GM21825 (cell line): ENCODE results near the gene TYSND1.
"Not testable (repeated sequence)": the region's sequence is repeated elsewhere in the genome, so short reads cannot be mapped to it uniquely, and the experiment has no call there.

Experiments
- ATAC-seq: cut with Tn5 transposase; IDR thresholded peaks from one replicate; pipeline ENCODE4 v1.9.1; 2021; ENCODE audit warnings: mild to moderate bottlenecking, moderate library complexity; ENCODE audit not compliant: unreplicated experiment

The TYSND1 gene

DNA sequence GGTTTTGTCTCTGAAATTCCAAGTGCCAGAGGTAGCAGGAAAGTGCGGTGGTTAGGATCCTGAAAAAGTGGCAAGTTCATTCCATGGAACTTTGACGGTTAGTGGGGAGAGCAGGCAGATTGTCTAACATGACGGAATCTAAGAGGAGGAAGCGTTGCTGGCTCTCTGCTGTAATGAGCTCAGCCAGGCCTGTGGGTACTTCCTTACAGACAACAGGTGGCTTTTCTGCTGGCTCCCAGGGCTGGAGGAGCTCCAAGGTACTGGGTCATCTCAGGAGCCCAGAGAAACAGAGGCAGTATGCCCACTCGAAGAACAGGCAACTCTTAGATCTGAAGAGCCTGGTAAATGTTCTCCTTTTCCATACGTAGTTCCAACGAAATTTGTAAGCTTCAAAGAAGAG, 10.8 kb downstream of the TYSND1 start:
- ATAC-seq = no peak

- ATAC-seq = no peak
Observed at GRCh38 chr10:70135046-70135445, 11.5 kb downstream of the TYSND1 start.

- ATAC-seq = peak; percentile 56
Observed at GRCh38 chr10:70132098-70133029, 14.1 kb downstream of the TYSND1 start, which contains the start of gene AIFM2. Gene AIFM2, minus strand, starts transcription at chr10:70132825. Its CDS starts 8,741 bp downstream, at chr10:70124084.

DNA sequence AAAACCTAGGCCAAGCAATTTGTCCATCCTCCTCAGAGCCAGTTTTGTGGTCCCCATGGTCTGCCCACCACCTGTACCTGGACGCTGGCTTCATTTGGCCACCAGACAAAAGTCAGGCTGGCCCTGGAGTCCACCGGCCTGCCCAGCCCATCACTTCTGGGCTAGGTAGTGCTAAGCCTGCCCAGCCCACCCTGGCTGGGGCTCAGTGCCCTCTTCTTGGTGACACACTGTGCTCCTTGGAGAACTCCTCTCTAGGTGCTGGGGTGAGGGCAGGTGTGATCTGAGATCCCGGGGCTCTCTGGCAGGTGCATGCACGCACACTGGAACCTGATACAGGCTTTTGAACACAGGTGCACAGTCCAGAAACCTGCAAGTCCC, 15.0 kb downstream of the TYSND1 start:
- ATAC-seq = no peak

DNA sequence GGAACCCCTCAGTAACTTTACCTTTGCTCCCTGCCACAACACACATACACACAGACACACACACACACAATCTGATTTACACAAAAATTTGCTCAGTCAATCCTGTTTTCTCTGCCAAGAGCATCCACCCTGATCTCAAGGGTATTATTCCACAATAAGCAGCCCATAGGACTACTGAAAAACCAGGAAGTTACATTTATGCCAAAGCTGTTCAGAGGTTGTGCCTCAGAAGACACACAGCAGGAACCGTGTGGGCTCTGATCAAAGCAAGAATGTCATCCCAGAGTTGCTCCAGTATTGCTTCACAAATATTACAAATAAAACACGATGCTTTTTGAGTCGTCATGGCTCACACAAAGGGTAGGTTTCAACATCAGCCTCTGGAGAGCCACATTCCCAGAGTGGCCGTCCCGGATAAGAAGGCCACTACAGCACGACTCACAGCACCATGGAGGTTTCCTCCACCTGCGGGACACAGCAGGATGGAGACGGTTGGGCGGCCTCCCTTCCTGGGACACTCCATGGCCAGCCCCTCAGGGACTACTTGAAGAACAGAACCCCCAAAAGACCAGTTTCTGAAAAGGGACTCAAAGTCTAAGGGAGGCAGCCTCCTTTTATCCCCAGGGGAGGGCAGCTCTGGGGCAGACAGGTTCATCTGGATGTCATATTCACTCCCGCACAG, 15.5 kb downstream of the TYSND1 start:
- ATAC-seq = no peak

- no peak for ATAC-seq
Observed at GRCh38 chr10:70126700-70127395, 19.7 kb downstream of the TYSND1 start.

- no peak for ATAC-seq
Observed at GRCh38 chr10:70125918-70126552, 20.5 kb downstream of the TYSND1 start.

- ATAC-seq = no peak
Observed at GRCh38 chr10:70124918-70125317, 21.6 kb downstream of the TYSND1 start.

GRCh38 chr10:70124415-70124814, 22.1 kb downstream of the TYSND1 start:
- no peak for ATAC-seq

GRCh38 chr10:70123817-70124216, 22.7 kb downstream of the TYSND1 start:
- no peak for ATAC-seq

- not testable (repeated sequence) for ATAC-seq
Observed at GRCh38 chr10:70123166-70123565, 23.3 kb downstream of the TYSND1 start.

DNA sequence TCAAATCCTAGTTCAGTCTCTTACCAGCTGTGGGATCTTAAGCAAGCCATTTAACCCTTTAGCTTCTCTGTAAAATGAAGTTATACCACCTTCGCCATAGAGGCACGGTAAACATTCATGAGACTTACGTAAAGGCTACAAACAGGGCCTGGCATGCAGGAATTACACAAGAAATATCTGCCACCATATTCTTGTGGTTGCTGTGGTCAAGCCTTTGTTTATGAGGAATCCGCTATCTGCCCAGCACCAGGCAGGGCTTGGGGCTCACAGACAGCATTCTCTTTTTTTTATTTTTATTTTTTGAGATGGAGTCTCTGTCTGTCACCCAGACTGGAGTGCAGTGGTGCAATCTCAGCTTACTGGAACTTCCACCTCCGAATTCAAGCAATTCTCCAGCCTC, 23.8 kb downstream of the TYSND1 start:
- ATAC-seq = no peak

DNA sequence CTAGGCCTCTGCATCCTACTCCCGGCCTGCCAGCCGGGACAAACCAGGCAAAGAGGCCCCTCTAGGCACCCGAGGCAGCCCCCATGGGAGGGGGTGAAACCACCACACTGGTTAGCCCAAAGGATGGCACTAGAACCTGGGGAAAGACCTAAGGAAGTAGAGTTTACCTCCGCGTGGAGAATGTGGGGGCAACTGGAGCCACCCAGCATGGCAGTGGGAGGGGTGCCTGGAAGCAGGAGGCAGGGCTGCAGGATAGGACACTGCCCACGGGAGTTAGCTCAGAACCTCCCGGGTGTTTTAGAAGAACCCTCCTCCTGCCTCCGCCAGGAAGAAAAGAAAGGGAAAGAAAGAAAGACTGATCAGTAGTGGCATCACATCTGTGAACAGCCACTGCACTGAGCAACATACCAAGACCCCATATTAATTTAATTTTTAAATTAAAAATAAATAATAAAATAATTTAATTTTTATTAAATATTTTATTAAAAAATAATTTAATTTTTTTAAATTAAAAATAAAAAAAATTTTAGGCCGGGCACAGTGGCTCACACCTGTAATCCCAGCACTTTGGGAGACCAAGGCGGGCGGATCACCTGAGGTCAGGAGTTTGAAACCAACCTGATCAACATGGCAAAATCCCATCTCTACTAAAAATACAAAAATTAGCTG, 25.1 kb downstream of the TYSND1 start:
- ATAC-seq = no peak

DNA sequence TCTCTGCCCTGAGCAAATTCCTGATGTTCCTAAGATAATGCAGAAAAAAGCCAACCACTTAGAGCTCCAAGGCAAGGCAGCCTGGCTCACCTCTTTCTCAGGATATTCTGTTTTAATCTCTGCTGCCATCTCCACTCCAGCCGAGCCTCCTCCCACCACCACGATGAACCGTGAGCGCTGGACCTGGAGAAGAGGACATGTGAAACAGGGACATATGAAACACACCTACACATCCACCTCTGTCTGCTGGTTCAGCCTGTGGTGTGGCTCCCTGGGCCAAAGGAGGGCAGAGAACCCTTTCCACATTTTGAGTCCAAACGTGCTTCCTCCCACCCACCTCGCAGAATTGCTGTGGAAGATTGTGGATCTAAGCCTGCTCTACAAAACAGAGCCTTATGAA, 26.1 kb downstream of the TYSND1 start:
- no peak for ATAC-seq

DNA sequence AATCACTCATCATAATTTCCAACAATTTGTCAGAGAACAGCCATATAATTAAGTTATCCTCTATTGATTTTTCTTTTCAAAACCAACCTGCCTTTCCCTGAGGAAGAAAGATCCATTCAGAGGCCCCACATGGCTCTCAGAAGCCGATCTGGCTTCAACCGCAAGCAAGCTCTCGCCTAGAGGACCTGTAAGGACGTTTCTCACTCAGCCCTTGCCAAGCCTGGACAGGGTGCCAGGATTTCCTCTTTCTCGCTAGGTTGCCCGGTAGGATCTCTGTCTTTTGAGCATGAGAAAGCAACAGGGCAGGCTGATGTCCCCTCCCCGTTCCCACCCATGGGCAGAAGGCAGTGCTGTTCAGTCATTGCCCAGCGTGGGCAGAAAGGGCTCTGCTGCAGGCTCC, 26.9 kb downstream of the TYSND1 start:
- no peak for ATAC-seq

DNA sequence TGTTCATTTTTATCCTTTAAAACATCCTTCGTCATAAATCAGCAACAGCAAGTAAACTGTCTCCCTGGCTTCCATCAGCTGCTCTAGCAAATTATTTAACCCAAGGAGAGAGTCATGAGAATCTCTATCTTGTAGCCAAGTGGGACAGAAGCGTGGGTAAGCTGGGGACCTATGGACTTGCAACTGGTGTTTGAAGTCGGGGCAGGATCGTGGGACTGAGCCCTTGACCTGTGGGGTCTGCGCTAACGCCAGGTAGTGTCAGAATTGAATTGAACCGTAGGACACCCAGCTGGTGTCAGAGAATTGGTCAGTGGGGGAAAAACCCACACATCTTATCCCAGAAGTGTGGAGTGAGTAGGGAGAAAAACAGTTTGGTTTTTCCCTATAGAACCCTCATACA, 27.3 kb downstream of the TYSND1 start:
- no peak for ATAC-seq

GRCh38 chr10:70118196-70118595, 28.3 kb downstream of the TYSND1 start:
- no peak for ATAC-seq

DNA sequence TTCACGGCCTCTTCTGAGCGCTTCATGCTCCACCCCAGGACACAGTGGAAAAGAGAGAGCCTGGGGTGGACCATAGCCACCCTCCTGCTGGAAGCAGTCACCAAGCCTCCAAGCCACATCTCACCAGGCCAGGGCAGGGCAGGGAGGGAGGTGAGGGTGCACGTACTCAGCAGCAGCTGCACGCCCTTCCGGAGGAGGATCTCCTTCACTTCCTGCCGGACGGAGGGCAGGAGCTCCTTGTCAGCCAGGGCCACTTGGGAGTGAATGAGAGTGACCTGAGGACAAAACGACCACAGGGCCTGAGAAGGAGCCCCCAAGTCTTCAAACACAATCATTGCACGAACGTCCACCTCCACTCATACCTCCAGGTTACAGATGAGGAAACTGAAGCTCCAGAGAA, 28.9 kb downstream of the TYSND1 start:
- no peak for ATAC-seq

DNA sequence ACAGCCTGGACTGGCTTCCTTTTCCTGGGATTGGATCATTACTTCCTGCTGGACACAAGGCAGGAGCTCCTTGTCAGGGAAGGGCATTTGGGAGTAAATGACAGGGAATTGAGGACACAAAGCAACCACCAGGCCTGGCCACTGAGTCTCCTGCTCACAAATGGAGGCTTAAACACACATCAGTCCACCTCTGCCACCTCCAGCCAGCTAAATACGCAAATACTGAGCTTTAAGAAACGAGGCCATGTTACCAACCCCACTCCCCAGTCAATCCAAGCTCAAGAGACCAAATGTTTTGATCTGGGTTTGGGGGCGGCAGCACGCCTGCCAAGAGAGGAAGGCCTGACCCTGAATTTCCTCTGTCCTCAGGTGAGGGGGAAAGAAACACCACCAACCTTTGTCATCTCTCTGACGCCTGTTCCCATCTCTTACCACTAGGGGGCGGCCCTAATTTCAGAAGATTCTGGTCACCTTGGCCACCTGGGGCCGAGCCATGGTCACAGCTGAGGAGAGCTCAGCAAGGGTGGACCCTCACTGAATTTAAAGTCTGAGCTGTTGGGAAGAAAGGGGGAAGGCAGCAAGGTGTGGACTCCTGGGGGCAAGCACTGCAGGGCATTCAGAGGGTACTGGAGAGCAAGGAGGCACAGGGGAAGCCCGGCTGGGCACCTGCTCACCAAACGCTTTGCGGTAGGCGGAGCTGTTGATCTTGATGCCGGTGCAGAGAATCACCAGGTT, 30.4 kb downstream of the TYSND1 start:
- ATAC-seq = peak; percentile 50

DNA sequence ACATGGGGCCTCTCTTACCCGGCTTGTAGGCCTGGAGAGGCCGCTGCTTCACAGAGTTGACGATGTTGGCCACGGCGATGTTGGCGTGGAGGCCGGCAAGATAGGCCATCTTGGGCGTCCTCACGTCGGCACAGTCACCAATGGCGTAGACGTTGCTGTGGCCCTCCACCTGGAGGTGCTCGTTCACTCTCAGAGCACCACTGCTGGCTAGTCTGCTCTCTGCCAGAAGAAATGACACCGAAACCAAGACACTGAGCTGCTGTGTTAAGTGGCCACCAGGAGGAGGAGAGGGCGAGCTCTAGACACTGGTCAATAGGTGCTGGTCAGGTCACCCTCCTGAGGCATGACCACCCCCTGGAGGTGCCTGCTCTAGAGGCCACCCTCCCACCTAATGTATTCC, 31.6 kb downstream of the TYSND1 start:
- no peak for ATAC-seq
